ENCODE results near the gene H2AZ1.

DNA sequence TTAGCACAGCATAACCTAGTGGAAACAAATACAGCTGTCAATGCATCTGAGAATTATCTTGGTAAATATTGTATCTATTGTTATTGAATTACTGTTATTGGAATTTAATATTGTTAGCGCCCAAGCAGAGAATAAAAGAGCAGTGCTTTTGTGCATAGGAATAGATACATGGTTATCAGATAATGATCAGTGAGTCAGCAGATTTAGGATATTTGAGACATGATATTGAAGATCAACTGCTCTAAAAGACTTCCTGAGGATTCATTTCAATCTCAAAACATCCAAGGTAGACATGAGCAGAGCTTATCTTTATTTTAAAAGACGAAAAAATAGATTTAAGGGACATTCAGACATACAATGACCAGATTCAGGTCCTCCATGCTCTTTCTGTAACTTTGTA is 10.6 kb upstream of the H2AZ1 start:
- TF ChIP-seq, protein P1, sequence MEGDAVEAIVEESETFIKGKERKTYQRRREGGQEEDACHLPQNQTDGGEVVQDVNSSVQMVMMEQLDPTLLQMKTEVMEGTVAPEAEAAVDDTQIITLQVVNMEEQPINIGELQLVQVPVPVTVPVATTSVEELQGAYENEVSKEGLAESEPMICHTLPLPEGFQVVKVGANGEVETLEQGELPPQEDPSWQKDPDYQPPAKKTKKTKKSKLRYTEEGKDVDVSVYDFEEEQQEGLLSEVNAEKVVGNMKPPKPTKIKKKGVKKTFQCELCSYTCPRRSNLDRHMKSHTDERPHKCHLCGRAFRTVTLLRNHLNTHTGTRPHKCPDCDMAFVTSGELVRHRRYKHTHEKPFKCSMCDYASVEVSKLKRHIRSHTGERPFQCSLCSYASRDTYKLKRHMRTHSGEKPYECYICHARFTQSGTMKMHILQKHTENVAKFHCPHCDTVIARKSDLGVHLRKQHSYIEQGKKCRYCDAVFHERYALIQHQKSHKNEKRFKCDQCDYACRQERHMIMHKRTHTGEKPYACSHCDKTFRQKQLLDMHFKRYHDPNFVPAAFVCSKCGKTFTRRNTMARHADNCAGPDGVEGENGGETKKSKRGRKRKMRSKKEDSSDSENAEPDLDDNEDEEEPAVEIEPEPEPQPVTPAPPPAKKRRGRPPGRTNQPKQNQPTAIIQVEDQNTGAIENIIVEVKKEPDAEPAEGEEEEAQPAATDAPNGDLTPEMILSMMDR (conservative IDR thresholded peaks at IDR 0.05): no peak
- TF ChIP-seq EZH2 (IDR thresholded peaks at IDR 0.05; ENCODE audit: low read depth): no peak
